Measurements from ENCODE around the gene ZFP36L1.

ZFP36L1 gene

GRCh38 chr14:68792979-68793733 is at the start of gene ZFP36L1:
Gene ZFP36L1, minus strand, starts transcription at chr14:68793067. Its CDS starts 129 bp downstream, at chr14:68792938.
- TF ChIP-seq, protein P1, sequence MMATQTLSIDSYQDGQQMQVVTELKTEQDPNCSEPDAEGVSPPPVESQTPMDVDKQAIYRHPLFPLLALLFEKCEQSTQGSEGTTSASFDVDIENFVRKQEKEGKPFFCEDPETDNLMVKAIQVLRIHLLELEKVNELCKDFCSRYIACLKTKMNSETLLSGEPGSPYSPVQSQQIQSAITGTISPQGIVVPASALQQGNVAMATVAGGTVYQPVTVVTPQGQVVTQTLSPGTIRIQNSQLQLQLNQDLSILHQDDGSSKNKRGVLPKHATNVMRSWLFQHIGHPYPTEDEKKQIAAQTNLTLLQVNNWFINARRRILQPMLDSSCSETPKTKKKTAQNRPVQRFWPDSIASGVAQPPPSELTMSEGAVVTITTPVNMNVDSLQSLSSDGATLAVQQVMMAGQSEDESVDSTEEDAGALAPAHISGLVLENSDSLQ (IDR thresholded peaks at IDR 0.05) = peak; percentile 98
- TF ChIP-seq NFRKB (IDR thresholded peaks at IDR 0.05) (no peak), CTBP1 (IDR thresholded peaks at IDR 0.05; ENCODE audit: borderline replicate concordance) (0 out of 2 replicates have a peak, but pooled peaks have one; percentile 28), TARDBP (IDR thresholded peaks at IDR 0.05) (no peak), ZNF384 (IDR thresholded peaks at IDR 0.05) (peak; percentile 92), FOXM1 (IDR thresholded peaks at IDR 0.05; ENCODE audit: borderline replicate concordance) (peak; percentile 32; the same call in 1 of the 2 replicates), FOXK2 (IDR thresholded peaks at IDR 0.05) (no peak)
- POLR2A ChIA-PET = interaction anchor here (0.6 to 5.3 kb wide), 21 partner anchors 9 to 852 kb away, joined by 3 to 63 read pairs (median 4); no protein-coding TSS in a partner anchor
- peak; percentile 69 for DNase-seq (ENCODE audit: extremely low spot score)
- CTCF ChIA-PET = no interaction called here

- POLR2A ChIA-PET = no interaction called here
- DNase-seq (ENCODE audit: extremely low spot score) = no peak
- TF ChIP-seq ZNF384 (IDR thresholded peaks at IDR 0.05) = no peak
- CTCF ChIA-PET = interaction anchor here (0.6 to 0.8 kb wide), 2 partner anchors 17 to 596 kb away, joined by 3 to 4 read pairs; no protein-coding TSS in a partner anchor
Observed at GRCh38 chr14:68842298-68842697, 49.4 kb upstream of the ZFP36L1 start.

GRCh38 chr14:68841016-68841809 is 48.3 kb upstream of the ZFP36L1 start:
- no peak for DNase-seq (ENCODE audit: extremely low spot score)
- POLR2A ChIA-PET = no interaction called here
- TF ChIP-seq HDGF (IDR thresholded peaks at IDR 0.05; ENCODE audit: borderline replicate concordance) = no peak
- CTCF ChIA-PET = no interaction called here

- ChIA-PET CTCF (no interaction called here), POLR2A (no interaction called here)
- no peak for DNase-seq (ENCODE audit: extremely low spot score)
- TF ChIP-seq FOXA1 (IDR thresholded peaks at IDR 0.05) = no peak
- no peak for TF ChIP-seq ARNT (IDR thresholded peaks at IDR 0.05)
- TF ChIP-seq FOXK2 (IDR thresholded peaks at IDR 0.05) = no peak
- TF ChIP-seq, protein P1 (IDR thresholded peaks at IDR 0.05) = no peak
- TF ChIP-seq L3MBTL2 (conservative IDR thresholded peaks at IDR 0.05) = no peak
- TF ChIP-seq LEF1 (IDR thresholded peaks at IDR 0.05; ENCODE audit: borderline replicate concordance) = no peak
- TF ChIP-seq HDGF (IDR thresholded peaks at IDR 0.05; ENCODE audit: borderline replicate concordance) = no peak
- TF ChIP-seq CTBP1 (IDR thresholded peaks at IDR 0.05; ENCODE audit: borderline replicate concordance) = no peak
- no peak for TF ChIP-seq SUZ12 (IDR thresholded peaks at IDR 0.05)
- no peak for TF ChIP-seq ZNF384 (IDR thresholded peaks at IDR 0.05)
Observed at GRCh38 chr14:68840454-68840853, 47.6 kb upstream of the ZFP36L1 start.

DNA sequence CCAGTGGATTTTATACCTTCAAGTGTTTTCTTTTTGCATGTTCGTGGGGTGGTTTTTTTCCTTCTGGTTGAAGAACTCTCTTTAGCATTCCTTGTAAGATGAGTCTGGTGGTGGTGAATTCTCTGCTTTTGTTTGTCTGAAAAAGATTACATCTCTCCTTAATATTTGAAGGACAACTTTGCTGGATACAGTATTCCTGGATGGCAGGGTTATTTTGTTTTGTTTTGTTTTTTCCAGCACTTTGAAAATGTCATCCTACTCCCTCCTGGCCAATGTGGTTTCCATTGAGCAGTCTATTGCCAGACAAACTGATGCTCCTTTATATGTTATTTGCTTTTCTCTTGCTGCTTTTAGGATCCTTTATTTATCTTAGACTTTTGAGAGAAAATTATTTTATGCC is 43.2 kb upstream of the ZFP36L1 start:
- TF ChIP-seq ZNF384 (IDR thresholded peaks at IDR 0.05) (no peak), FOXA1 (IDR thresholded peaks at IDR 0.05) (no peak), FOXM1 (IDR thresholded peaks at IDR 0.05; ENCODE audit: borderline replicate concordance) (no peak), SP1 (IDR thresholded peaks at IDR 0.05) (no peak), L3MBTL2 (conservative IDR thresholded peaks at IDR 0.05) (no peak), ARNT (IDR thresholded peaks at IDR 0.05) (no peak), LEF1 (IDR thresholded peaks at IDR 0.05; ENCODE audit: borderline replicate concordance) (no peak), NFRKB (IDR thresholded peaks at IDR 0.05) (no peak), SUZ12 (IDR thresholded peaks at IDR 0.05) (no peak), TARDBP (IDR thresholded peaks at IDR 0.05) (no peak), CTBP1 (IDR thresholded peaks at IDR 0.05; ENCODE audit: borderline replicate concordance) (no peak), BHLHE40 (IDR thresholded peaks at IDR 0.05; ENCODE audit: borderline replicate concordance) (no peak), ELF4 (IDR thresholded peaks at IDR 0.05) (no peak), HDGF (IDR thresholded peaks at IDR 0.05; ENCODE audit: borderline replicate concordance) (no peak), FOXK2 (IDR thresholded peaks at IDR 0.05) (no peak)
- TF ChIP-seq, protein P1 (IDR thresholded peaks at IDR 0.05) = no peak
- ChIA-PET CTCF (no interaction called here), POLR2A (no interaction called here)
- DNase-seq (ENCODE audit: extremely low spot score) = no peak

GRCh38 chr14:68834816-68835215 is 41.9 kb upstream of the ZFP36L1 start:
- CTCF ChIA-PET = interaction anchor here (0.7 to 1.2 kb wide), 2 partner anchors 10 to 424 kb away, joined by 3 to 6 read pairs; no protein-coding TSS in a partner anchor
- DNase-seq (ENCODE audit: extremely low spot score) = no peak
- TF ChIP-seq FOXA1 (IDR thresholded peaks at IDR 0.05) = no peak
- no peak for TF ChIP-seq SP1 (IDR thresholded peaks at IDR 0.05)
- POLR2A ChIA-PET = no interaction called here

Measured in HEK293T (cell line).